Activated CD4-positive, alpha-beta T cell treated with anti-CD3 and anti-CD28 coated beads, Interleukin-2, amount 10 ng/mL, durations not matched to agents 7 days and 5 days (primary cell): Measurements from ENCODE around the gene GPR141. TPM values are rescaled to one million over a fixed set of nuclear protein-coding genes. Genes with fewer than 3 reads are reported as not detected.

Experiments used
- CTCF ChIA-PET: fragments of 350-600 bp; sonication (Branson Sonifier 250); formaldehyde crosslinking; loops from one replicate; lab custom pipeline; 2021; ENCODE audit warnings: antibody characterized with exemption; lab: Charles Lee
- POLR2A ChIA-PET: fragments of 350-600 bp; sonication (Branson Sonifier 250); formaldehyde crosslinking; loops from one replicate; lab custom pipeline; 2021; ENCODE audit warnings: antibody characterized with exemption; lab: Charles Lee
- DNase-seq: peaks from one replicate; pipeline ENCODE4 v3.0.0-alpha.2; 2020
- H3K27ac Mint-ChIP-seq: one replicate; pipeline ENCODE4 v1.8.0; 2021; ENCODE audit warnings: mild to moderate bottlenecking, moderate library complexity, mixed read lengths
- H3K27me3 Mint-ChIP-seq: one replicate; pipeline ENCODE4 v1.8.0; 2021; ENCODE audit warnings: mixed read lengths
- H3K36me3 Mint-ChIP-seq: one replicate; pipeline ENCODE4 v1.8.0; 2021; ENCODE audit warnings: low read depth, mixed read lengths
- H3K4me1 Mint-ChIP-seq: one replicate; pipeline ENCODE4 v1.8.0; 2021; ENCODE audit warnings: mixed read lengths
- H3K4me3 Mint-ChIP-seq: one replicate; pipeline ENCODE4 v1.8.0; 2021; ENCODE audit warnings: mild to moderate bottlenecking, moderate library complexity, mixed read lengths
- H3K9me3 Mint-ChIP-seq: one replicate; pipeline ENCODE4 v1.8.0; 2021; ENCODE audit warnings: mixed read lengths
- total RNA-seq, 2 experiments: library from RNA; stranded (reverse); gene quantifications; one replicate each; pipeline ENCODE4 v1.2.3, GENCODE V29; 2021

Gene GPR141
- total RNA-seq, 2 experiments from 2014 or later: not detected

- POLR2A ChIA-PET: no interaction called here
- Mint-ChIP-seq H3K4me1 (no peaks in the 10 kb centered on the region), H3K27ac (no peak overlapping the region), H3K9me3 (peaks cover 8% of the 10 kb centered on the region), H3K36me3 (no peaks in the 10 kb centered on the region), H3K27me3 (peaks cover 5% of the 10 kb centered on the region), H3K4me3 (no peak overlapping the region)
- CTCF ChIA-PET: no interaction called here
- no peak for DNase-seq
Measured at GRCh38 chr7:37781156-37781555, 97.6 kb downstream of the GPR141 start.

GRCh38 chr7:37782166-37782565, 98.6 kb downstream of the GPR141 start:
- Mint-ChIP-seq H3K4me3 (no peak overlapping the region), H3K4me1 (peaks cover 3% of the 10 kb centered on the region), H3K27me3 (peaks cover 5% of the 10 kb centered on the region), H3K27ac (no peak overlapping the region), H3K36me3 (no peaks in the 10 kb centered on the region), H3K9me3 (peaks cover 4% of the 10 kb centered on the region)
- ChIA-PET POLR2A (no interaction called here), CTCF (no interaction called here)
- DNase-seq: no peak

GRCh38 chr7:37784015-37784414, 100.4 kb downstream of the GPR141 start:
- Mint-ChIP-seq H3K9me3 (no peaks in the 10 kb centered on the region), H3K4me1 (peaks cover 5% of the 10 kb centered on the region), H3K4me3 (no peak overlapping the region), H3K36me3 (no peaks in the 10 kb centered on the region), H3K27ac (no peak overlapping the region), H3K27me3 (peaks cover 5% of the 10 kb centered on the region)
- CTCF ChIA-PET: no interaction called here
- no peak for DNase-seq
- POLR2A ChIA-PET: no interaction called here

GRCh38 chr7:37786741-37787569, 103.4 kb downstream of the GPR141 start:
- Mint-ChIP-seq H3K27ac (no peak overlapping the region), H3K27me3 (no peaks in the 10 kb centered on the region), H3K36me3 (no peaks in the 10 kb centered on the region), H3K4me1 (peaks cover 5% of the 10 kb centered on the region), H3K4me3 (no peak overlapping the region), H3K9me3 (no peaks in the 10 kb centered on the region)
- ChIA-PET CTCF (no interaction called here), POLR2A (interaction anchor here (0.6 kb wide), 1 partner anchor 85 kb away, joined by 3 read pairs; no protein-coding TSS in a partner anchor)
- DNase-seq: no peak

Other genes with a start within 250 kb of the GPR141 start
- gene ELMO1, start 234.9 kb upstream of the GPR141 start, total RNA-seq: 100 to 1,000 TPM in 1 of 2 experiments, 10 to 100 TPM in 1; 99.8 to 142 TPM
- gene NME8, start 164.8 kb downstream of the GPR141 start, total RNA-seq: not detected
- gene SFRP4, start 233.1 kb downstream of the GPR141 start, total RNA-seq: not detected
- under 1 TPM; 0.54 to 0.87 TPM for gene EPDR1, start 236.9 kb downstream of the GPR141 start, total RNA-seq